ENCODE measurements around the gene ARL13A. TPM values are rescaled to one million over a fixed set of nuclear protein-coding genes. Genes with fewer than 3 reads are reported as not detected.
"Not testable (repeated sequence)": the region's sequence is repeated elsewhere in the genome, so short reads cannot be mapped to it uniquely, and the experiment has no call there.

Gene ARL13A
- total RNA-seq, 1 donor from 2014 or later, result not detected

DNA sequence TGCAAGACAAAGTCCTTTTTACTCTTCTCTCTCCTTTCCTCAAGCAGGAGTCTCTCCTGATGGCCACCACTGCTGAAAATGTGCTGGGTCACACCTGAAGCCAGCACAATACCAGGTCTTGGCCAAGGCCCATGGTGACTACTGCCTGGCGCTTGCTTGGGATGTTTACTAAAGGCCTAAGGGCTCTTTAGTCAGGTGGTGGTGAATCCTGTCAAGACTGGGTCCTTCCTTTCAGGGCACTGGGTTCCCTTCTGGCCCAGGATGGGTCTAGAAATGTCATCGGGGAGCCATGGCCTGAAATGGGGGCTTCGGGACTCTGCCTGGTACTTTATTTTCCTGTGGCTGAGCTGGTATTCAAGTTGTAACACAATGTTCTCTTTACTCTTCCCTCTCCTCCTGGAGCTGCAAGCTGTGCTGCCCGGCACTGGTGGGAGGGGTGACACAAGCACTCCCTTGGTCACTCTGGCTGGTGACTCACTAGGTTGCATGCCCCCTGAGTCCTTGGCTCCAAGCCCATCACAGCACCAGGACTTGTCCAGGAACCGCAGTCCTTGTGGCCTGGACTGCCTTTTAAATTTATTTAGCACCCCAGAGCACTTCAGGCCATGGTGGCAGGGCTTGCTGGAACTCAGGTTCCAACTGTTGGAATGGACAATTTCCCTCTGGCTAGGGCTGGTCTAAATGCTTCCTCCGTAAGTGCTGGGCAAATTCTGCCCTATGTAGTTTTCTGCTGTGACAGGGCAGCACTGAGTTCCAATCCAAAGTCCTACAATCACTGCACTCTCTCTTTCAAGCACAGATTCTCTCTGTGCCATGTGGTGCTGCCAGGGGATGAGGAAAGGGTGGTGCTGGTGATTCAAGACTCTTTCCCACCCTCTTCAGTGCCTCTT is 11.3 kb downstream of the ARL13A start:
- ATAC-seq (no peak), DNase-seq (no peak)
- intact Hi-C loops (cut with micrococcal nuclease), result no loop called here

DNA sequence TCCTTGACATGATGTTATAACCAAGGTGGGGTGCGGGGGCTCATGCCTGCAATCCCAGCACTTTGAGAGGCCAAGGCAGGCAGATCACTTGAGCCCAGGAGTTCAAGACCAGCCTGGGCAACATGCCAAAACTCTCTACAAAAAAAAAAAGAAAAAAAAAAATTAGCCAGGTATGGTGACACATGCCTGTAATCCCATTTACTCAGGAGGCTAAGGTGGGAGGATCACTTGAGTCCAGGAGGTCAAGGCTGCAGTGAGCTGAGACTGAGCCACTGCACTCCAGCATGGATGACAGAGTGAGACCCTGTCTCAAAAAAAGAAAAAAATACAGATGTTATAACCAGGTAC is 12.0 kb downstream of the ARL13A start:
- DNase-seq; intact Hi-C loops (cut with micrococcal nuclease); ATAC-seq: not testable (repeated sequence)

GRCh38 chrX:100984818-100985217 is 15.3 kb downstream of the ARL13A start:
- intact Hi-C loops (cut with micrococcal nuclease), result no loop called here
- DNase-seq (no peak), ATAC-seq (no peak)

GRCh38 chrX:100990139-100990538 is 20.6 kb downstream of the ARL13A start:
- no peak for ATAC-seq
- DNase-seq, result no peak
- intact Hi-C loops (cut with micrococcal nuclease), result no loop called here

GRCh38 chrX:100994352-100995281 is 25.1 kb downstream of the ARL13A start:
- ATAC-seq (peak; percentile 67), DNase-seq (no peak)
- intact Hi-C loops (cut with micrococcal nuclease), result no loop called here

GRCh38 chrX:100995469-100995868 is 26.0 kb downstream of the ARL13A start:
- DNase-seq (no peak), ATAC-seq (no peak)
- intact Hi-C loops (cut with micrococcal nuclease), result no loop called here

GRCh38 chrX:100999451-100999850 is 29.9 kb downstream of the ARL13A start:
- no peak for ATAC-seq
- intact Hi-C loops (cut with micrococcal nuclease), result no loop called here

DNA sequence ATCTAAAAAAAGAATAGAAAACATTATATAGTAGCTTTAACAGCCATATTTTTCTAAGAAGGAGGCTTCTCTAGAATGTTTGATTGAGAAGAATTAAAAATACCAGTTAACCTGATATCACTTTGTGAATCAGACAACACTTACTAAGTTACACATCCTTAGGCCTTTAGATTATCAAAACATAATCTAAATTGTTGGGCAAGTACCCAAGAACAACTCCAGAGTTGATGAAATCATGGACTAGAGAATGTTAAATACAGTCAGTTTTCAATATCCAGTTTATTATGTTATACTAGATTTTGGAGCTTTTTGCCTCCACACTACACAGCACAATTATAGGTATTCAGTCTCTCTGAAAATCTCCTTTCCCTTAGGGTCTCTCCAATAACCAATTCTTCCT is 39.6 kb downstream of the ARL13A start:
- intact Hi-C loops (cut with micrococcal nuclease), result no loop called here
- DNase-seq (no peak), ATAC-seq (no peak)

More at GRCh38 chrX:100999451-100999850, 29.9 kb downstream of the ARL13A start:
- no peak for DNase-seq

DNA sequence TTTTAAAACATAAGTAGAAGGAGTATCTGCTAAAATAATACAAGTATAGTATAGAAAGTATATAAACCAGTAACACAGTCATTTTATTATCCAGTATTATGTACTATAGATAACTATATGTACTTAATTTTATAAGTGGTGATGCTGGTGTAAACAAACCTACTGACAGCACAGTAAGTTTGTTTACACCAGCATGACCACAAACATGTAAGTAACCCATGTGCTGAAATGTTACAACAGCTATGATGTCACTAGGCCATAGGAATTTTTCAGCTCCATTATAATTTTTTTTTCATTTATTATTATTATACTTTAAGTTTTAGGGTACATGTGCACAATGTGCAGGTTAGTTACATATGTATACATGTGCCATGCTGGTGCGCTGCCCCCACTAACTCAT is 42.5 kb downstream of the ARL13A start:
- intact Hi-C loops (cut with micrococcal nuclease); ATAC-seq; DNase-seq: not testable (repeated sequence)

DNA sequence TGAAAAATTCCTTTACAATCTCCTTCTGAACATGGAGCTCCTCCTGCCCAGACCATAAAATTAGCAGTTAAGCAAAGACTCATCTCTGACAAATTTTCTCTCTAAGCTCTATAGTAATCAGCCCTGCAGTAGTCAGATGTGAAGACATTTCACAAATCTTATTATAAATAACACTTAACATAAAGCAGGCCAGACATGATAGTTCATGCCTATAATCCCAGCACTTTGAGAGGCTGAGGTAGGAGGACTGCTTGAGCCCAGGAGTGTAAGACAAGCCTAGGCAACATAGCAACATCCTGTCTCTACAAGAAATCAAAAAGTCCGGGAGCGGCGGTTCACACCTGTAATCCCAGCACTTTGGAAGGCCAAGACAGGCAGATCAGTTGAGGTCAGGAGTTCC is 52.5 kb downstream of the ARL13A start:
- DNase-seq (no peak), ATAC-seq (no peak)
- intact Hi-C loops (cut with micrococcal nuclease), result no loop called here

GRCh38 chrX:101025126-101025525 is 55.6 kb downstream of the ARL13A start:
- intact Hi-C loops (cut with micrococcal nuclease), result no loop called here
- ATAC-seq (no peak), DNase-seq (no peak)

DNA sequence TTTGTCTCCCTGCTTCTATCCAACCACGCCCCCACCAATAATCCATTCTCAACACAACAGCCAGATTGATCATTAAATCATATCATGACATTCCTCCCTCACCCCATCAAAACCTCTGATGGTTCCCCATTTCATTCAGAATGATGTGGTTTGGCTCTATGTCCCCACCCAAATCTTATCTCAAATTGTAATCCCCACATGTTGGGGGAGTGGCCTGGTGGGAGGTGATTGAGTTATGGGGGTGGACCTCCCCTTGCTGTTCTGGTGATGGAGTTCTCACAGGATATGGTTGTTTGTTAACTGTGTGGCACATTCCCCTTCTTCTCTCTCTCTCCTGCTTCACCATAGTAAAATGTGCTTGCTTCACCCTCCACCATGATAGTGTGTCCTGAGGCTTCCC is 59.1 kb downstream of the ARL13A start:
- ATAC-seq, result no peak
- intact Hi-C loops (cut with micrococcal nuclease), result no loop called here
- DNase-seq, result no peak

- intact Hi-C loops (cut with micrococcal nuclease), result no loop called here
- no peak for ATAC-seq
- DNase-seq, result no peak
Measured at GRCh38 chrX:101029665-101030064, 60.2 kb downstream of the ARL13A start.

- no peak for ATAC-seq
- intact Hi-C loops (cut with micrococcal nuclease), result no loop called here
- DNase-seq, result no peak
Measured at GRCh38 chrX:101037231-101037630, 67.7 kb downstream of the ARL13A start.

GRCh38 chrX:101040197-101040596 is 70.7 kb downstream of the ARL13A start:
- no peak for ATAC-seq
- intact Hi-C loops (cut with micrococcal nuclease), result no loop called here
- no peak for DNase-seq

Other genes with a start within 250 kb of the ARL13A start
- 2.6 TPM for gene SYTL4, start 237.6 kb upstream of the ARL13A start, total RNA-seq
- 7.0 TPM for gene CSTF2, start 149.3 kb upstream of the ARL13A start, total RNA-seq
- not detected for gene NOX1, start 95.3 kb upstream of the ARL13A start, total RNA-seq
- gene XKRX, start 40.8 kb upstream of the ARL13A start, total RNA-seq, result not detected
- gene TRMT2B, start 82.4 kb downstream of the ARL13A start, total RNA-seq, result 19.2 TPM
- 0.30 TPM for gene TMEM35A, start 109.2 kb downstream of the ARL13A start, total RNA-seq
- 0.27 TPM for gene CENPI, start 128.5 kb downstream of the ARL13A start, total RNA-seq